ENCODE results near the gene ZNF827. TPM values are rescaled to one million over a fixed set of nuclear protein-coding genes. Genes with fewer than 3 reads are reported as not detected.

The ZNF827 gene
- total and polyA plus RNA-seq, 2 experiments from 2014 or later, result 7.8 to 17.5 TPM

- H3K27ac ChIP-seq, result no peak overlapping the region
- no peaks in the 10 kb centered on the region for H3K9me2 ChIP-seq (replicated peaks; ENCODE audit: insufficient read depth)
- no peak overlapping the region for H3K4me2 ChIP-seq
- no peak for DNase-seq (ENCODE audit: low spot score)
- TF ChIP-seq EZH2phosphoT487 (IDR thresholded peaks at IDR 0.05; ENCODE audit: low read depth, severe bottlenecking, unreplicated experiment), result no peak
- no peaks in the 10 kb centered on the region for H3K4me1 ChIP-seq (ENCODE audit: insufficient read depth)
- H2AFZ ChIP-seq, result no peak overlapping the region
- H3K27me3 ChIP-seq, result no peaks in the 10 kb centered on the region
- WGBS (ENCODE audit: low lambda C conversion rate, missing lambda C conversion rate), result 98% methylated on average over 9 of the region's 9 CpGs
- no peak overlapping the region for H3K4me3 ChIP-seq
- H4K20me1 ChIP-seq (ENCODE audit: insufficient read depth, poor library complexity, severe bottlenecking), result peaks cover 2% of the 10 kb centered on the region
- H3K9me3 ChIP-seq (ENCODE audit: low read depth), result no peaks in the 10 kb centered on the region
- no peaks in the 10 kb centered on the region for H3K36me3 ChIP-seq (replicated peaks; ENCODE audit: insufficient read depth, low read depth)
- peaks cover 55% of the 10 kb centered on the region for H3K79me2 ChIP-seq
Measured at GRCh38 chr4:145885666-145886065, 53.0 kb downstream of the ZNF827 start.

DNA sequence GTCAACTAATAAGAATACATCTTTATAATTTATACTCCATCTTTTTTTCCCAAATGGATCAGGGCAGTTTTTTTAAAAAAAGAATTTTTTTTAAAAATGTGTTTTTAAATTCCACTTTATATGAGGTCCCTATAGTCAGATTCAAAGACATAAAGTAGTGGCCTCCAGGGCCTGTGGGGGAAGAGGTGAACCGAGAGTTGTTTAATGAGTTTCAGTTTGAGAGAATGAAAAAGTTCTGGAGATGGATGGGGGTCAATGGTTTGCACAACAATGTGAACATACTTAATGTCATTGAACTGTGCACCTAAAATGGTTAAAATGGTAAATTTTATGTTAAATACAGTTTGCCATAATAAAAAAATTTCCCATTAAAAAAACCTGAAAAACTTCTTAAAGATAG lies 53.8 kb downstream of the ZNF827 start:
- no peaks in the 10 kb centered on the region for H3K9me2 ChIP-seq (replicated peaks; ENCODE audit: insufficient read depth)
- no peaks in the 10 kb centered on the region for H3K9me3 ChIP-seq (ENCODE audit: low read depth)
- 97% methylated on average over 1 of the region's 1 CpG for WGBS (ENCODE audit: low lambda C conversion rate, missing lambda C conversion rate)
- peaks cover 60% of the 10 kb centered on the region for H3K79me2 ChIP-seq
- H3K4me1 ChIP-seq (ENCODE audit: insufficient read depth), result no peaks in the 10 kb centered on the region
- H3K4me3 ChIP-seq, result no peak overlapping the region
- DNase-seq (ENCODE audit: low spot score), result no peak
- H3K36me3 ChIP-seq (replicated peaks; ENCODE audit: insufficient read depth, low read depth), result no peaks in the 10 kb centered on the region
- H3K27ac ChIP-seq, result no peak overlapping the region
- no peak overlapping the region for H3K4me2 ChIP-seq
- H3K27me3 ChIP-seq, result no peaks in the 10 kb centered on the region
- peaks cover 2% of the 10 kb centered on the region for H4K20me1 ChIP-seq (ENCODE audit: insufficient read depth, poor library complexity, severe bottlenecking)
- no peak overlapping the region for H2AFZ ChIP-seq
- TF ChIP-seq EZH2phosphoT487 (IDR thresholded peaks at IDR 0.05; ENCODE audit: low read depth, severe bottlenecking, unreplicated experiment) (no peak), EZH2 (IDR thresholded peaks at IDR 0.05; ENCODE audit: borderline replicate concordance) (no peak)
- TF ChIP-seq, protein P1, sequence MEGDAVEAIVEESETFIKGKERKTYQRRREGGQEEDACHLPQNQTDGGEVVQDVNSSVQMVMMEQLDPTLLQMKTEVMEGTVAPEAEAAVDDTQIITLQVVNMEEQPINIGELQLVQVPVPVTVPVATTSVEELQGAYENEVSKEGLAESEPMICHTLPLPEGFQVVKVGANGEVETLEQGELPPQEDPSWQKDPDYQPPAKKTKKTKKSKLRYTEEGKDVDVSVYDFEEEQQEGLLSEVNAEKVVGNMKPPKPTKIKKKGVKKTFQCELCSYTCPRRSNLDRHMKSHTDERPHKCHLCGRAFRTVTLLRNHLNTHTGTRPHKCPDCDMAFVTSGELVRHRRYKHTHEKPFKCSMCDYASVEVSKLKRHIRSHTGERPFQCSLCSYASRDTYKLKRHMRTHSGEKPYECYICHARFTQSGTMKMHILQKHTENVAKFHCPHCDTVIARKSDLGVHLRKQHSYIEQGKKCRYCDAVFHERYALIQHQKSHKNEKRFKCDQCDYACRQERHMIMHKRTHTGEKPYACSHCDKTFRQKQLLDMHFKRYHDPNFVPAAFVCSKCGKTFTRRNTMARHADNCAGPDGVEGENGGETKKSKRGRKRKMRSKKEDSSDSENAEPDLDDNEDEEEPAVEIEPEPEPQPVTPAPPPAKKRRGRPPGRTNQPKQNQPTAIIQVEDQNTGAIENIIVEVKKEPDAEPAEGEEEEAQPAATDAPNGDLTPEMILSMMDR (IDR thresholded peaks at IDR 0.05; ENCODE audit: poor library complexity), result no peak

DNA sequence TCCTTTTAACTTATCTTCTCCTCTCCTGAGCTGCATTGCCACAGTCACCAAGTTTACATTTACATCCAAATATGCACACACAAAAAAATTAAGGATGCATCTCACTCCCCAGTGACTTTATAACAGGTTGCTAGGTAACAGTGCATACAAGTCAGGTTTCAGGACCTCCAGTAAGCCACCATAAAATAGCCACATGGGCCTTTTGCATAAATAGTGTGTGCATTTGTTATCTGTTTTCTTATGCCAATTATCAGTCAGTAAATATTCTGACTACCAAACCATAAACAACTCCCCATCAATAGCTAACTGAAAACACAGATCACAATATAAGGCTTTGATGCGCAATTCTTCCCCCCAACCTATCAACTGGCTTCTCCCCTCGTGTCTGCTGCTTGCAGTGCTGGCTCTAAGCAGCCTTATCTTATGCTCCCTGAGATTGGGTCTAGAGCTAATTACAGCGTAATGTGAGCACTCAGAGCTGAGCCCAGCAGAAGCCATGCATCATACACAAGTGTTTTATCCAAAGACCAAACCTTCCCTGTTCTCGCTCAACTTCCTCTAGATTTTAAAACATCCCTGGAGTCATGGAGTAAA lies 55.4 kb downstream of the ZNF827 start:
- Histone ChIP-seq H3K4me3 (no peak overlapping the region), H4K20me1 (ENCODE audit: insufficient read depth, poor library complexity, severe bottlenecking) (peaks cover 2% of the 10 kb centered on the region), H3K27ac (no peak overlapping the region), H3K79me2 (peaks cover 53% of the 10 kb centered on the region), H2AFZ (no peak overlapping the region), H3K9me3 (ENCODE audit: low read depth) (no peaks in the 10 kb centered on the region), H3K36me3 (replicated peaks; ENCODE audit: insufficient read depth, low read depth) (no peaks in the 10 kb centered on the region), H3K4me2 (no peak overlapping the region), H3K27me3 (no peaks in the 10 kb centered on the region), H3K9me2 (replicated peaks; ENCODE audit: insufficient read depth) (no peaks in the 10 kb centered on the region), H3K4me1 (ENCODE audit: insufficient read depth) (no peaks in the 10 kb centered on the region)
- whole genome bisulfite sequencing (ENCODE audit: low lambda C conversion rate, missing lambda C conversion rate), result 79% methylated on average over 4 of the region's 4 CpGs
- TF ChIP-seq, protein P1 (IDR thresholded peaks at IDR 0.05; ENCODE audit: poor library complexity), result no peak
- TF ChIP-seq EZH2phosphoT487 (IDR thresholded peaks at IDR 0.05; ENCODE audit: low read depth, severe bottlenecking, unreplicated experiment) (no peak), EZH2 (IDR thresholded peaks at IDR 0.05; ENCODE audit: borderline replicate concordance) (no peak)
- DNase-seq (ENCODE audit: low spot score), result no peak

GRCh38 chr4:145882604-145883003 lies 56.0 kb downstream of the ZNF827 start:
- Histone ChIP-seq H3K4me2 (no peak overlapping the region), H3K4me1 (ENCODE audit: insufficient read depth) (no peaks in the 10 kb centered on the region), H3K9me3 (ENCODE audit: low read depth) (no peaks in the 10 kb centered on the region), H2AFZ (no peak overlapping the region), H3K4me3 (no peak overlapping the region), H3K27me3 (no peaks in the 10 kb centered on the region), H3K27ac (peak overlapping the region; percentile 13), H4K20me1 (ENCODE audit: insufficient read depth, poor library complexity, severe bottlenecking) (peaks cover 2% of the 10 kb centered on the region), H3K9me2 (replicated peaks; ENCODE audit: insufficient read depth) (no peaks in the 10 kb centered on the region), H3K36me3 (replicated peaks; ENCODE audit: insufficient read depth, low read depth) (no peaks in the 10 kb centered on the region), H3K79me2 (peaks cover 59% of the 10 kb centered on the region)
- TF ChIP-seq EZH2 (IDR thresholded peaks at IDR 0.05; ENCODE audit: borderline replicate concordance) (no peak), EZH2phosphoT487 (IDR thresholded peaks at IDR 0.05; ENCODE audit: low read depth, severe bottlenecking, unreplicated experiment) (no peak)
- TF ChIP-seq, protein P1 (IDR thresholded peaks at IDR 0.05; ENCODE audit: poor library complexity), result no peak
- 95% methylated on average over 7 of the region's 7 CpGs for WGBS (ENCODE audit: low lambda C conversion rate, missing lambda C conversion rate)
- no peak for DNase-seq (ENCODE audit: low spot score)
